Right lobe of liver (tissue), 6 donors: ENCODE results near the gene ADPRH. TPM values are rescaled to one million over a fixed set of nuclear protein-coding genes. Genes with fewer than 3 reads are reported as not detected.

ENCODE experiments used
- ATAC-seq, 4 donors: fragments of 200-7000 bp; cut with Tn5 transposase; one replicate each; pipeline ENCODE4 v1.9.1; 2020; ENCODE audit warnings: mild to moderate bottlenecking in 4 of 4, moderate library complexity in 4 of 4
- DNase-seq, 3 donors: peaks; one replicate each; pipeline ENCODE4 v3.0.0-alpha.2; 2020
- H3K27ac ChIP-seq, 3 donors: fragments of 200-600 bp; one replicate each; pipeline ENCODE4 v1.8.0; 2022
- H3K27me3 ChIP-seq, 2 donors: fragments of 200-600 bp; one replicate each; pipeline ENCODE4 v1.8.0; 2022
- H3K36me3 ChIP-seq, 4 donors: fragments of 200-600 bp; sonication (generic) in 1 of 4; one replicate each; pipeline versions ENCODE4 v1.5.1 to v1.8.0; 2017 to 2022; ENCODE audit warnings: control low read depth in 1 of 4
- H3K4me1 ChIP-seq, 4 donors: fragments of 200-600 bp; sonication (generic) in 1 of 4; one replicate each; pipeline versions ENCODE4 v1.5.1 to v1.8.0; 2017 to 2022; ENCODE audit warnings: control low read depth in 1 of 4
- H3K4me3 ChIP-seq, 3 donors: fragments of 200-600 bp; one replicate each; pipeline ENCODE4 v1.8.0; 2022
- H3K9me3 ChIP-seq, 4 donors: fragments of 200-600 bp; sonication (generic) in 1 of 4; one replicate each; pipeline versions ENCODE4 v1.5.1 to v1.8.0; 2017 to 2022; ENCODE audit warnings: control low read depth in 1 of 4
- POLR2A ChIP-seq: fragments of 450-650 bp; IDR thresholded peaks from one replicate; pipeline ENCODE4 v1.6.1; 2017; ENCODE audit warnings: antibody characterized with exemption, mild to moderate bottlenecking
- WGBS: methylation state at CpG from one replicate; pipeline ENCODE4 v1.1.6; 2018; ENCODE audit warnings: low coverage, low lambda C conversion rate; ENCODE audit not compliant: insufficient coverage; ENCODE audit errors: missing lambda C conversion rate; 5-methylcytosine and 5-hydroxymethylcytosine counted together
- intact Hi-C, 2 donors: fragments of 100-400 bp; cut with DNase I; formaldehyde crosslinking; loops; one replicate each; pipeline versions ENCODE4 v1.11.2 to v1.14.1; 2022
- total RNA-seq, 6 experiments: library from RNA; depleted of rRNA in 2 of 6; stranded (reverse); fragments of >200 nt in 2 of 6; fragmentation: NEBNext Ultra II Directional in 3 of 6; extraction: Animal tissue kit (Norgen Biotek cat#: 25700) in 3 of 6; gene quantifications; one replicate each; pipeline versions ENCODE4 v1.1.0 to v1.2.4, GENCODE V29; 2016 to 2023
- TF ChIP-seq, protein P1 (sequence below), 4 donors: fragments of 200-600 bp in 3 of 4; fragments of 450-650 bp in 1 of 4; IDR thresholded peaks; one replicate each; pipeline versions ENCODE4 v1.5.1 to v1.8.0; 2016 to 2022; ENCODE audit warnings: antibody characterized with exemption in 4 of 4, mild to moderate bottlenecking in 2 of 4
- donor health status: DM: no; HTN: yes; CAD: no.
- donor health status: DM: no; HTN: no; CAD: no.
- donor health status: DM: no; HTN: no; CAD: no.
- donor health status: DM: no; HTN: yes; CAD: no.
- donor health status: DM: no; HTN: yes; CAD: no.

The ADPRH gene
- total RNA-seq, 6 experiments from 2014 or later: 2.5 to 3.8 (median 2.8) TPM

- TF ChIP-seq, protein P1, sequence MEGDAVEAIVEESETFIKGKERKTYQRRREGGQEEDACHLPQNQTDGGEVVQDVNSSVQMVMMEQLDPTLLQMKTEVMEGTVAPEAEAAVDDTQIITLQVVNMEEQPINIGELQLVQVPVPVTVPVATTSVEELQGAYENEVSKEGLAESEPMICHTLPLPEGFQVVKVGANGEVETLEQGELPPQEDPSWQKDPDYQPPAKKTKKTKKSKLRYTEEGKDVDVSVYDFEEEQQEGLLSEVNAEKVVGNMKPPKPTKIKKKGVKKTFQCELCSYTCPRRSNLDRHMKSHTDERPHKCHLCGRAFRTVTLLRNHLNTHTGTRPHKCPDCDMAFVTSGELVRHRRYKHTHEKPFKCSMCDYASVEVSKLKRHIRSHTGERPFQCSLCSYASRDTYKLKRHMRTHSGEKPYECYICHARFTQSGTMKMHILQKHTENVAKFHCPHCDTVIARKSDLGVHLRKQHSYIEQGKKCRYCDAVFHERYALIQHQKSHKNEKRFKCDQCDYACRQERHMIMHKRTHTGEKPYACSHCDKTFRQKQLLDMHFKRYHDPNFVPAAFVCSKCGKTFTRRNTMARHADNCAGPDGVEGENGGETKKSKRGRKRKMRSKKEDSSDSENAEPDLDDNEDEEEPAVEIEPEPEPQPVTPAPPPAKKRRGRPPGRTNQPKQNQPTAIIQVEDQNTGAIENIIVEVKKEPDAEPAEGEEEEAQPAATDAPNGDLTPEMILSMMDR (IDR thresholded peaks at IDR 0.05): no peak
- no peak for TF ChIP-seq POLR2A
- WGBS: no CpG with 5 or more reads among the region's 1 CpG
- Histone ChIP-seq H3K36me3 (peaks cover 0 to 3% (median 0%) of the 10 kb centered on the region in 4 donors), H3K9me3 (no peaks in the 10 kb centered on the region), H3K4me3 (no peak overlapping the region), H3K27me3 (no peaks in the 10 kb centered on the region), H3K4me1 (no peaks in the 10 kb centered on the region), H3K27ac (no peak overlapping the region)
- ATAC-seq: no peak
- DNase-seq: no peak
- intact Hi-C loops: no loop called here
Observed at GRCh38 chr3:119613201-119613600, 33.9 kb downstream of the ADPRH start.

GRCh38 chr3:119613872-119614271 lies 34.6 kb downstream of the ADPRH start:
- TF ChIP-seq, protein P1 (IDR thresholded peaks at IDR 0.05): no peak
- TF ChIP-seq POLR2A: no peak
- ATAC-seq: no peak
- 85% methylated on average over 2 of the region's 4 CpGs for WGBS
- no peak for DNase-seq
- H3K27me3 ChIP-seq: no peaks in the 10 kb centered on the region
- H3K27ac ChIP-seq: no peak overlapping the region
- H3K4me3 ChIP-seq: no peak overlapping the region
- intact Hi-C loops: no loop called here
- H3K9me3 ChIP-seq: no peaks in the 10 kb centered on the region
- peaks cover 0 to 3% (median 0%) of the 10 kb centered on the region in 4 donors for H3K36me3 ChIP-seq
- no peaks in the 10 kb centered on the region for H3K4me1 ChIP-seq

DNA sequence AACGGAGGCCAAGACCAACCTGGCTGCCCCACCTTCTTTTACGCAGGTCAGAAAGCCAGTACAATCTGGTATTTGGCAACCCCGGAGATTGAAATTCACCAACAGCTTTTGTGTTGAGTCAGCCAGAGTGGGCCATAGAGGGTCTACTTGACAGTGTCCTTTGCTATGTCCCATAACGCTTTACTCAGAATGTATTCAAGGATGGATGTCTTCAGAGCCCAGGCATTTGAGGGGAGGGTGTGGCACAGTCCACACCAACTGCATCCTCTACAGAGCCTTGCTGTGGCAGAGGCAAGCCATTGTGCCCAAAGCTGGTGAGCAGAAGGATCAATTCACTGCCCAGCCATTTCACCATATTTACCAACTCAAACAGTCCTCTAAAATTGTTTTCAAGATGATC lies 36.8 kb downstream of the ADPRH start:
- Histone ChIP-seq H3K27me3 (no peaks in the 10 kb centered on the region), H3K9me3 (no peaks in the 10 kb centered on the region), H3K27ac (no peak overlapping the region), H3K4me1 (no peaks in the 10 kb centered on the region), H3K4me3 (no peak overlapping the region), H3K36me3 (peaks cover 0 to 3% (median 0%) of the 10 kb centered on the region in 4 donors)
- intact Hi-C loops: no loop called here
- no peak for TF ChIP-seq POLR2A
- TF ChIP-seq, protein P1 (IDR thresholded peaks at IDR 0.05): no peak
- no peak for ATAC-seq
- 100% methylated on average over 1 of the region's 4 CpGs for WGBS
- no peak for DNase-seq

DNA sequence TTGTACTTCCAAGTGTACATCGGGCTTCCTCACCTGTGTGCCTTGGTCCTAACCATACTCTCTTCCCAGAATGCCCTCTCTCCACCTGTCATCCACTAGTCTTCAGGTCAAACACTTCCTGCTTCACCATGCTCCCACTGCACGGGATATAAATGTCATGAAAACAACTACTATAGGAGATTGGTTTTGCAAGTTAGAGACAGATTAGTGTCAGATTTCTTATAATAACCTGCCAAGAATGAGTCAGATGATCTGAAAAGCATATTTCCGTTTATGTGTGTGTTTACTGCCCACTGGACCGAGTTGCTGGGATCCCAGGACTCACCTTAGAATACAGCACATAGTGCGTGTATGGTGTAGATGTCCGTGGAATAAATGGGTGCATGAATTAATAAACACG lies 39.8 kb downstream of the ADPRH start:
- WGBS: 63% methylated on average over 4 of the region's 7 CpGs

More for the DNA sequence above, 39.8 kb downstream of the ADPRH start:
- no peak for TF ChIP-seq POLR2A
- TF ChIP-seq, protein P1 (IDR thresholded peaks at IDR 0.05): no peak
- ATAC-seq (no peak), DNase-seq (no peak)
- intact Hi-C loops: no loop called here
- no peaks in the 10 kb centered on the region for H3K27me3 ChIP-seq
- H3K27ac ChIP-seq: no peak overlapping the region
- no peaks in the 10 kb centered on the region for H3K4me1 ChIP-seq
- H3K4me3 ChIP-seq: no peak overlapping the region
- H3K36me3 ChIP-seq: no peaks in the 10 kb centered on the region
- no peaks in the 10 kb centered on the region for H3K9me3 ChIP-seq
